BJ (cell line): Measurements from ENCODE around the gene DACT2. TPM values are rescaled to one million over a fixed set of nuclear protein-coding genes. Genes with fewer than 3 reads are reported as not detected.

ENCODE experiments used
- CTCF ChIA-PET: fragments of 350-600 bp; formaldehyde crosslinking; extraction: SDS; loops from one replicate; lab custom pipeline; 2021; ENCODE audit warnings: antibody characterized with exemption, inconsistent platforms; lab: Yijun Ruan, JAX
- POLR2A ChIA-PET: fragments of 300-600 bp; sonication (Branson Sonifier 250); formaldehyde crosslinking; extraction: SDS; loops from one replicate; lab custom pipeline; 2021; ENCODE audit warnings: antibody characterized with exemption; lab: Charles Lee
- DNase-seq: peaks from one replicate; pipeline ENCODE4 v3.0.0-alpha.2; 2011; ENCODE audit warnings: low read depth
- H3K27me3 ChIP-seq: 2 replicates; pipeline ENCODE4 v1.6.0; 2011; ENCODE audit warnings: low read length; ENCODE audit not compliant: control insufficient read depth, insufficient read depth
- H3K36me3 ChIP-seq: 2 replicates; pipeline ENCODE4 v1.5.1; 2011; ENCODE audit warnings: low read length; ENCODE audit not compliant: control insufficient read depth, insufficient read depth
- H3K4me3 ChIP-seq: 2 replicates; pipeline ENCODE4 v1.5.1; 2011; ENCODE audit warnings: low read depth, mild to moderate bottlenecking, control low read depth, low read length
- CTCF ChIP-seq: IDR thresholded peaks from 2 replicates; pipeline ENCODE4 v1.5.1; 2011; ENCODE audit warnings: low read depth, mild to moderate bottlenecking, control low read depth, inconsistent platforms, low read length, moderate library complexity; ENCODE audit not compliant: insufficient read depth
- polyA plus RNA-seq: library from polyadenylated mRNA; depleted of rRNA; stranded (reverse); fragments of >200 nt; gene quantifications from 2 replicates; pipeline ENCODE4 v1.2.3, GENCODE V29; 2011

The DACT2 gene
- polyA plus RNA-seq, 1 experiment, result not detected

DNA sequence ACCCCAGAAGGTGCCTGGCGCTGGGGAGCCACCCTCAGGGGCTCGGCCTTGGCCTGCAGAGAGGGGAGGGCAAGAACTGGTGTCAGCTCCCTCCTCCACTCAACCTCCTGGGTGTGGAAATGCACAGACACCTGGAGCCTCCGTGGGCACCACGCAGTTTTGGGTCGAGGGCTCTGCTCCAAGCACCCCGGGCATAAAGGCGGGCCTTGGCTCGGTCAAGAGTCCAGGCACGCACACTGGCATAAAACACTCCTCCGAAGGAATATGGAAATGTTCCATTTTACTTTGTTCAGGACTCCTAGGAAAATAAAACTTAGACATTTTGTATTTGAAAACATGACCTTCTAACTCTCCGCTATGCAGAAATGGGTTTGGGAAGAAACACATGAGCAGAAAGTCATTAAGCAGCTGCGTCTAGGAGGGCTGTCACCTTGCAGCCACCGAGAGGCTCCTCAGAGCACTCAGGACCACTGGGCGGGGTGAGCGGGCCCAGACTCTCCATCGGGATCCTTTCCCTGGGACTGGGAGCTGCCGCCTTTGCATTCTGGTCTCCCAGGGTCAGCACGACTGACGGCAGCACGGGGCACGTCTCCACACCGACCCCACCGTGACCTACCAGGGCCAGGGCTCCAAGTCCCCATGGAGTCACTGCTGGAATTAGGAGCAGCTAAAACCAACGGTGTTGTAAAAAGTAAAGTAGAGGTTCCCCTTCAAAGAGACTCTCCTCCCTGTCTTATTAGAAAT lies 46.0 kb upstream of the DACT2 start:
- Histone ChIP-seq H3K4me3 (no peak overlapping the region), H3K27me3 (no peaks in the 10 kb centered on the region), H3K36me3 (no peaks in the 10 kb centered on the region)
- ChIA-PET POLR2A (no interaction called here), CTCF (no interaction called here)
- DNase-seq, result no peak
- no peak for TF ChIP-seq CTCF

- POLR2A ChIA-PET, result no interaction called here
- Histone ChIP-seq H3K27me3 (no peaks in the 10 kb centered on the region), H3K4me3 (no peak overlapping the region), H3K36me3 (no peaks in the 10 kb centered on the region)
- CTCF ChIA-PET, result no interaction called here
- DNase-seq, result no peak
- no peak for TF ChIP-seq CTCF
Measured at GRCh38 chr6:168364793-168365421, 45.3 kb upstream of the DACT2 start.

DNA sequence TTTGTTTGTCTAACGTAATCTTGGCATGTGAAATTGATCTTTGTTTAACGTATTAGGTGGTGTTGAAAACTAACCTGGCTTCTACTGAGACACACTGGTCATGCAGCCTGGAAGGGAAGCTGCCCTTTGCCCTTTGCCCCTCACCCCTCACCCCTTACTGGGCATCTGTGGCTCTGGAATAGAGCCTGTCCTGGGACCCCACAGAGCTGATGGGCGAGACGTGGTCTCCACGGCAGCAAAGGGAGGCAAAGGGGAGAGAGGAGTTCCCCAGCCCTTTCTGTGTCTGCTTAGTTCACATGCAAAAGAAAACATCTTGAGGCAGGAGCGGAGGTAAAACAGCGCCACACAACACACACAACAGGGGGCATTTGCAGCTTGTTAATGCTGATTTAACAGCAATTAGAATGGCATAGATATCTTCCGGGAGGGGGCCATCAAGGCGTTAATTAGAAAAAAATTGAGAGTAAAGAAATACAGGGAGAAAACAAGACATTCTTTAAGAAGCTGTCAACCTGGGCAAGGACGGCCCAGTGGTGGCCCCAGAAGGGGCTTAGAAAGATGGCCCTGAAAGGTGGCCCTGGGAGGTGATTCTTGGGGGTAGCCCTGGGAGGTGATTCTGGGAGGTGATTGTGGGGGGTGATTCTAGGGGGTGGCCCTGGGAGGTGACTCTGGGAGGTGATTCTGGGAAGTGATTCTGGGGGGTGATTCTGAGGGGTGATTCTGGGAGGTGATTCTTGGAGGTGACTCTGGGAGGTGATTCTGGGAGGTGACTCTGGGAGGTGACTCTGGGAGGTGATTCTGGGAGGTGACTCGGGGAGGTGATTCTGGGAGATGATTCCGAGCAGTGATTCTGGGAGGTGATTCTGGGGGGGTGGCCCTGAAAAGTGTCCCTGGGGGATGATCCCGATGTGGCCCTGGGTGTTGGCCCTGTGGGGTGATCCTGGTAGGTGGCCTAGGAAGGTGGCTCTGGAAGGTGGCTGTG lies 44.5 kb upstream of the DACT2 start:
- POLR2A ChIA-PET, result no interaction called here
- Histone ChIP-seq H3K27me3 (no peaks in the 10 kb centered on the region), H3K36me3 (no peaks in the 10 kb centered on the region), H3K4me3 (no peak overlapping the region)
- CTCF ChIA-PET, result no interaction called here
- TF ChIP-seq CTCF, result no peak
- DNase-seq, result no peak

- H3K36me3 ChIP-seq, result no peaks in the 10 kb centered on the region
- no peak for DNase-seq
Measured at GRCh38 chr6:168363302-168363701, 43.7 kb upstream of the DACT2 start.

More at GRCh38 chr6:168363302-168363701, 43.7 kb upstream of the DACT2 start:
- no peak for TF ChIP-seq CTCF
- H3K4me3 ChIP-seq, result no peak overlapping the region
- ChIA-PET CTCF (no interaction called here), POLR2A (no interaction called here)
- H3K27me3 ChIP-seq, result no peaks in the 10 kb centered on the region
